DMS79 (cell line): ENCODE measurements around the gene CHCHD6.

Source experiments
- DNase-seq: peaks from one replicate; lab custom pipeline; 2025; lab: John Stamatoyannopoulos, UW

The CHCHD6 gene

DNA sequence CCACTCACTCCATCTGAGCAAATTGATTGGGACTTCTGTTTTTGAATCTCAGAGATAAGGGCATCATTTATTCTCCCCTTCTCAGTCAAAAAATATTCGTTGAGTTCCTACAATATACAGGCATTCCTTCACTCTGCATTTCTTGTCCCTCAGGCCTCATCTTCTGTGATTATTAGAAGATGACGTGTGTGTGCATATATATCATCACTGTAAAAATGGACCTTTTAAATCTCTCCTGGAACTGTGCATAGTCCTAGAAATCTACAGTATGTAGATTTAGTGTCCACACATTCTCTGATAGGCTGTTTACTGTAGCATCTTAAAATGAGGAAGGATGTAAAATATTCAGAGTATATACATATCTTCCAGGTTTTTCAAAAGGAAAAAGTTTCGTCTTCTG lies 235.7 kb downstream of the CHCHD6 start:
- DNase-seq = no peak

DNA sequence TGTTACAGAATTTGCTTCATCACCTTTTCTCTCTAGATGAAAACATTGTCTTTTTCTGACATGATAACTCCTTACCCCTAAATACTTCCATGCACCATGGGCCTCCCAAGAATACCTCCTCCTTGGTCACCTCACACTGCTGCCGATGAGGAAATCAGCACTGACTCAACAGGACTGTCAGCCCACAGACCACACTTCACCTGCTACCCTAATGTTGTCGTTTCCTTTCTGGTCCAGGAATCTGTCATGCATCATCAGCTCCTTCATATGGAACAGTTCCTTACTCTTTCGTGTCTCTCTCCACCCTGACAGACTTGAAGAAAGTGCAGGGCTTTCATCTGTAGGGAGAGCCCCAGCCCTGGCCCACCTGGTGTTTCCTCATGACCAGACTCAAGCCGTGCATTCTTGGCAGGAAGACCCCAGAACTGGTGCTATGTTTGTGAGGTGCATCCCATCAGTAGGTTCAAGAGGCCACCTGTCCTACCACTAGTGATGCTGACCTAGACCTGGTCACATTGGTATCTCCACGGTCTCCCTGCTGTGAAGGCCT lies 237.8 kb downstream of the CHCHD6 start:
- DNase-seq = no peak

DNA sequence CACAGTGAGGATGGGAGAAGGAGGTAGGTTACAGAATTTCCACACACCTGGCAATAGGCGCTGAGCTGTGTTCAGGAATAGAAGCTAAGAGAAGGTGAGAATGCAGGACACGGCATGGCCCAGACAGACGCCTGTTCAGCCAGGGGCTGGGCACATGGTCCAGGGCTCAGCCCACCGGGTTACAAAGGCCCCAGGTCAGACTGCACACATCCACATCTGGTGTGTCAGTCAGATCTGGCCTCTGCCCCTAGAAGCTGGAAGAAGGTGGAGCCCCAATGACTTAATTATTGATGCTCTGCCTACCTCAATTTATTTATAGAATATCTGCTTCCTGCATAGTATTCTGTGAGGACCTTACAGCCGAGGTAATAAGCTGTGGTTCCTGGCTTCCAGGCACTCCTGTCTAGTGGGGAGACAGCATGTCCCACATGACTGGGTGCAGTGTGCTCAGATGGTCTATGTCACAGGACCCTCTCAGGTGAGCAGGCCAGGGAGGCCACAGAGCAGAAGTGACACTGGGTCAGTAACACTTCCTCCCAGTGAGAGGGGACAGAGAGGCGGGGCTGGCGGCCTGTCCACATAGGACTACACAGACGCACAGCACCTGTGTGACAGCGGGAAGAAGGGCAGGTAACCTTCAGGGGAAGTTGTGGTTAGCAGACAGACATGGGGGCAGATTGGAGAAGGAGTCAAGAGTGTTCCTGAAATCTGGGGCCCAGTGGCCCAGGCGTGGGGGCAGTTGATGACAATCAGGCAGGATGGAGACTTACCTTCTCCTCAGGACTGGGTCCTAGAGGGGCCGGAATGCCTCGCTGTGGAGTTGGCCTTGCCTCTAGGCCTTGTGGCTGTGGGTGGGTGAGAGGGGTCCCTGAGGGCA lies 240.3 kb downstream of the CHCHD6 start:
- no peak for DNase-seq

GRCh38 chr3:126945171-126945721 lies 241.2 kb downstream of the CHCHD6 start:
- DNase-seq = no peak

GRCh38 chr3:126945891-126946290 lies 241.9 kb downstream of the CHCHD6 start:
- DNase-seq = no peak

DNA sequence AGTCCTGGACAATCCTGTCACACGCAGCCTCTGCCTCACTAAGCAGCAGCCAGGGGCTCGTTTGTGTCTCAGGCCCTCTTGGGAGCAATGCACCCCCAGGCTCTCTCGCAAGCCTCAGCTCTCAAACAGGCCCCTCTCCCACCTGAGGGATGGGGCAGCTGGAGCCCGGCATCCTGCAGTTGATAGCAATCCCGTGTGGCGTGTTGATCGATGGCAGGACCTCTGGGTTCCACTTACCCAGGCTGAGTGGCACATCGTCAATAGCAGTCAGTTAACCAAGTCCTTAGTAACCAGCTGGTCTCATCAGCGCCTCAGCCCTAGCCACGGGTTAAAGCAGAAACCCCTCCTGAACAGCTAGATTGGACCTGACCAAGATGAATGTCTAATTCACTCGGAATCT lies 242.4 kb downstream of the CHCHD6 start:
- DNase-seq = no peak

- DNase-seq = no peak
Measured at GRCh38 chr3:126947429-126947828, 243.4 kb downstream of the CHCHD6 start.

DNA sequence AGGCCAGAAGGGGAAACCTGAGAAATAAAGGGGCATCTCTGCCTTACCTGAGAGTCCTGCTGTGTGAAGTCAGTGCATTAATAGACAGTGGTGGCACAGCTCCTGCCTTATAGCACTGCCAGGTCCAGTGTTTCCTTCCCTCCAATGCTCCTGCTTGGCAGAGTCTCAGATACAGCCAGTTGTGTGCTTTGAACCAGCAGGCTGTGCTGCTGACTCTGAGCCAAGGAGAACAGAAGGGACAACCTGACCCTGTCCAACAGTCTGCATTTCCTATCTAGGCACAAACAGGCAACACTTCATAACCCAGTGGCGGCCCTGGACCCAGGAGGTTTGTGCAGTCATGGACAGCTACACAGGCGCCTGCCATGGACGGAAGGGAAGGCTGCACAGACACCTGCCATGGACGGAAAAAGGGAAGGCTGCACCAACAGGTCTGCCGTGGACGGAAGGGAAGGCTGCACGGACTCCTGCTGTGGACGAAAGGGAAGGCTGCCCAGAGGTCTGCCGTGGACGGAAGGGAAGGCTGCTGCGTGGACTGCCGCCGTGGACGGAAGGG lies 245.0 kb downstream of the CHCHD6 start:
- DNase-seq = no peak

DNA sequence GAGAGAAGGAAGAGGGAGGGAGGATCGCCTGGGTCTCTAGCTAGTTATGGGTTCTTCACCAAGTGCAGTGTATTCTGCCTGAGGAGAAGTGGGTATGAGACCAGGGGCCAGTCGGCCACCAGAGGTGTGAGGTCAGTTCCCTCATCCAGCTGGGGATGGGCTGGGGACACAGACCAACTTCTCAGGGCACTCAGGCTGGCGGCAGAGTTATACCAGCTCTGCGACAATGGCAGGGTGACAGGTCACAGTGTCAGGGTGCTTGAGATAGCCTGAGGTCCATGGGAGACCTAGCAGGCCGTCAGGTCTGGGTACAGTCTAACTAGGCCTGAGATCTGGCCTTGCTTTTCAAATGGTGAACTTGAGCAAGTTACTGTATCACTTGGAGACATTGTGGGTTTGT lies 247.5 kb downstream of the CHCHD6 start:
- DNase-seq = no peak

DNA sequence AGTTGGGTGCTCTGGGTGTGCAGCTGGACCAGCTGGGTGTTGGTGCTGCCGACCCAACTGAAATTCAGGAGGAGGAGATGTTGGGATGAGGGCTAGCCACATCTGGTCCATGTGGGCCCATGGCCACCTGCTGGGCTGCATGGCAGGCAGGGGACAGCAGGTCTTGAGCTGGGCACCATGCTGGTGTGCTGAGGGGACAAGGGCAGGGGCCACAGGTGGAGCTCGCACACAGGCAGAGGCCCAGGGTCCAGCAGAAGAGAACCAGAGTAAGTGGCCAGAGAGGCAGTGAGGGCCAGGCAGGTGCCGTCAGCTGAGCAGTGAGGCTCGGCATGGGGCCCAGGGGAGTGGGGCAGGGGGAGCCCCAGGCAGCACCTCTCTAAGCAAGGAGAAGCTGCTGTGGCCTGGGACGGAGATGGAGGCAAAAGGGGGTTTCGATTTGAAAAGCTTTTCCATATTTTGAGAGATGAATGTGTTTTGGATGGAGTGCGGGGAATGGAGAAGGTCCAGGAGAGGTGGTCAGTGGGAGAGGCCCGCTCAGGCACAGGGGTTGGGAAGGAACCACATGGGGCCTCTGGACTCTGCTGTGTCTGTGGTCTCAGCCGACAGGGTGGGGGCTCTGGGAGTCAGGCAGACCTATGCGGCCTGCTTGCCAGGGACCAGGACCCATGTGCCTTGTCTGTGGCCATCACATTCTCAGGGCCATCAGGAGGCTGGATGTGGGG lies 248.4 kb downstream of the CHCHD6 start:
- DNase-seq = no peak

- DNase-seq = no peak
Measured at GRCh38 chr3:126952983-126953660, 249.1 kb downstream of the CHCHD6 start.

DNA sequence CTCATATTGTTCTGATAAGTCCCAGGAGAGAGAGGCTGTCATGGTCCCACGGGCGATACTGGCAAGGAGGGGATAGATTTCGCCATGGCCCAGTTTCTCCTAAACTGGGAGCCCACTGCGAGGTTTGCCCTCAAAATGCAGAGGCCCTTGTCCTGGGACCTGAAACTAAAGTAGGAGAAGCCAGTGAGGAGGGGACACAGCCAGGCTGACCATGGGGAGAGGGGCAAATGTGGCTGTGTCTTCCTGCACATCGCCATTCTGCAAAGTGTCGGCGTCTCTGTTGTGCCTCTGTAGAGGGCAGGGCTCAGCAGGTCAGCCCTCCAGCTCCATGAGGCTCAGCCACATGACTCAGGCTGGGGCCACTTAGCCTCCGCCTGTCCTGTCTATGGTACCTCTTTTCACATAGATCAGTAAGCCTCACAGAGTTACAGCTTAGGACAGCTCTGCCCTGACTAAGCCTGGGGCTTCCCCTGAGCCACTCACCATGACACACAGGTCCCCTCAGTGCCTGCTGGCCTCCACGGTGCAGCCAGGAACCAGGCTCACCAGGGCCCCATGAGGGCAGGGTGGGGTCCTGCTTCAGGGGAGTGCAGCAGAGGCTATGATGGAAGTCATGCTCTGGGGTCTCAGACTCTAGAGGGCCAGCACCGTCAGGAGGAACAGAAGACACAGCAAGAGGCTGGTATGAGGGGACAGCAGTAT lies 250.3 kb downstream of the CHCHD6 start:
- no peak for DNase-seq

- DNase-seq = no peak
Measured at GRCh38 chr3:126955004-126955790, 251.2 kb downstream of the CHCHD6 start.

GRCh38 chr3:126956361-126956760 lies 252.3 kb downstream of the CHCHD6 start:
- DNase-seq = no peak

DNA sequence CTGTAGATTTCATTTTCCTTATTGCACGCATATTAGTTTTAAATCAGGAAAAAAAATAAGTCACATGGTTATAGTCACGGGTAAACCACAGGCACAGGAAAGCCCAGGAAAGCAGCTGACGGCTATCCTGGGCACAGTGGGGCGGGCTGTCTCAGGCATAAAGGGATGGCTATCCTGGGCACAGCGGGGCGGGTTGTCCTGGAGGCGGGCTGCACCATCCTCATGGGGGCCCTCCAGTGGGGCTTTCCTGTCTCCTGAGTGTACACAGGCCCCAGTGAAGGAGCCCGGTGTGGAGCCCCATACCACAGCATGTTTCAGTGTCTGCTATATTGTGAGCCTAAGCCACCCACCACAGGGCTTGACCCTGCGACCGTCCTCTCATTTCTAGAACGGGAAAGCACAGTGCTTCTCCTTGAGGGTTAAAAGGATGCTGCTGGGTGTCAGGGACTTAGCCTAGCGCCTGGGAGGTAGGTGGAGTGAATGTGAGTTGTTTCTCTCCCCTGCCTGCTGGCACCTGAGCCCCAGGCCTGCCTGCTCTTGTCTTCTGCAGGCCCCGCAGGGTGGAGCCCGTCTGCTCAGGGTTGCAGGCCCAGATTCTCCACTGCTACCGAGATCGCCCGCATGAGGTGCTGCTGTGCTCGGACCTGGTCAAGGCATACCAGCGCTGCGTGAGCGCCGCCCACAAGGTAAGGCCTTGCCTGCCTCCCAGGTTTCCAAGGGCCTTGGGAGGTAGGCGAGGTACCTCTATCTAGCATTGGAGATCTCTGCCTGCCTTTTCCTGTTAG lies 253.0 kb downstream of the CHCHD6 start:
- DNase-seq = no peak

GRCh38 chr3:126957776-126958637 lies 254.0 kb downstream of the CHCHD6 start:
- DNase-seq = no peak

DNA sequence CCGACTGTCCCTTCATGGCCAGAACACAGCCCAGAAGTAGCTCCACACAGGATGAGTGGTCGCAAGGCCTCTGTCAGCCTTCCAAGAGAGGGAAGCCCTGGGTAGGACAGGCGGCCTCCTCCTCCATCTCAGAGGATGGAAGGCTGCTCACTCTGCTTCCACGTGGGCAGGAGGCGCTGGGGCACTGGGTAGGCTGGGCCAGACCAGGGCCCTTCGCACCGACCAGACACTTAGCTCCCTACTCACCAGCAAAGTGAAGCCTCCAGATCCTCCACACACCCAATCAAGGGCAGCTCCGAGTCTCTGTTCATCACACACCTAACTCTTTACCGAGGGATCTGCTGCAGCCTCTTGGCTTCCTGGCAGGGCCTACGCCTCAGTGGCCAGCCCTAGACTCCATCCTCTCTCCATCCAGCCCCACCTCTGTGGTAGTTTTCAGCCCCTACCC lies 254.6 kb downstream of the CHCHD6 start:
- DNase-seq = no peak

- DNase-seq = no peak
Measured at GRCh38 chr3:126959136-126959920, 255.3 kb downstream of the CHCHD6 start.
